ENCODE results near the gene TAOK1.
A peak's percentile ranks its signal among the peaks of the same experiment; 100 is the strongest.

TAOK1 gene

DNA sequence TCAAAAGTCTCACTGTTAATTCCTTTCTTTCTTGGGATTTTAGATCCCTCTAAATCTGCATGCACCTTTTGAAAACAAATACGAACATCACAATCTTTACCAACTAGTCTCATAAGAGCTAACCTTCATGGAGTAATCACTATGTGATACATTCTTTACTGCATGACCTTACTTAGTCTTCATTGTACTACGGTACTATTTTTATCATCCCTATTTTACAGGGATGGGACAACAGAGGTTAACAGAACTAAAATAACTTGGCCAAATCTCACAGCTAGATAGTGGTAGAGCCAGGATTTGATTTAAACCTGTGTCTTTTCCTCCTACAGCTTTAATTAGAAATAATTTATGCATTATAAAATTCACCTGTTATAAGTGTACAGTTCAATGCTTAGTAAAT, 32.9 kb upstream of the TAOK1 start:
- no peaks in the 10 kb centered on the region for H3K79me2 ChIP-seq (ENCODE audit: control insufficient read depth, low read length)
- no peaks in the 10 kb centered on the region for H3K36me3 ChIP-seq (ENCODE audit: control insufficient read depth, low read length)
- no peaks in the 10 kb centered on the region for H3K9me3 ChIP-seq (ENCODE audit: control insufficient read depth, insufficient read depth, low read length)
- no peak overlapping the region for H3K4me3 ChIP-seq (ENCODE audit: low read length)
- peaks cover 12% of the 10 kb centered on the region for H3K4me1 ChIP-seq (ENCODE audit: control insufficient read depth, low read length)
- no peak for TF ChIP-seq EZH2phosphoT487 (IDR thresholded peaks at IDR 0.05; ENCODE audit: borderline replicate concordance, low read length)
- TF ChIP-seq, protein P1, sequence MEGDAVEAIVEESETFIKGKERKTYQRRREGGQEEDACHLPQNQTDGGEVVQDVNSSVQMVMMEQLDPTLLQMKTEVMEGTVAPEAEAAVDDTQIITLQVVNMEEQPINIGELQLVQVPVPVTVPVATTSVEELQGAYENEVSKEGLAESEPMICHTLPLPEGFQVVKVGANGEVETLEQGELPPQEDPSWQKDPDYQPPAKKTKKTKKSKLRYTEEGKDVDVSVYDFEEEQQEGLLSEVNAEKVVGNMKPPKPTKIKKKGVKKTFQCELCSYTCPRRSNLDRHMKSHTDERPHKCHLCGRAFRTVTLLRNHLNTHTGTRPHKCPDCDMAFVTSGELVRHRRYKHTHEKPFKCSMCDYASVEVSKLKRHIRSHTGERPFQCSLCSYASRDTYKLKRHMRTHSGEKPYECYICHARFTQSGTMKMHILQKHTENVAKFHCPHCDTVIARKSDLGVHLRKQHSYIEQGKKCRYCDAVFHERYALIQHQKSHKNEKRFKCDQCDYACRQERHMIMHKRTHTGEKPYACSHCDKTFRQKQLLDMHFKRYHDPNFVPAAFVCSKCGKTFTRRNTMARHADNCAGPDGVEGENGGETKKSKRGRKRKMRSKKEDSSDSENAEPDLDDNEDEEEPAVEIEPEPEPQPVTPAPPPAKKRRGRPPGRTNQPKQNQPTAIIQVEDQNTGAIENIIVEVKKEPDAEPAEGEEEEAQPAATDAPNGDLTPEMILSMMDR (IDR thresholded peaks at IDR 0.05; ENCODE audit: low read depth, low read length, poor library complexity, severe bottlenecking), result peak; percentile 17
- H3K9me2 ChIP-seq (replicated peaks; ENCODE audit: control insufficient read depth, low read length), result no peaks in the 10 kb centered on the region
- no peaks in the 10 kb centered on the region for H4K20me1 ChIP-seq (ENCODE audit: control insufficient read depth, insufficient read depth, low read depth, low read length)
- H3K27me3 ChIP-seq (ENCODE audit: control insufficient read depth, low read length), result no peaks in the 10 kb centered on the region
- H3K4me2 ChIP-seq (ENCODE audit: low read length), result peak overlapping the region; percentile 38
- no peak overlapping the region for H3K27ac ChIP-seq (ENCODE audit: low read depth, low read length)
- no peaks in the 10 kb centered on the region for H3F3A ChIP-seq (ENCODE audit: control insufficient read depth, insufficient read depth)

DNA sequence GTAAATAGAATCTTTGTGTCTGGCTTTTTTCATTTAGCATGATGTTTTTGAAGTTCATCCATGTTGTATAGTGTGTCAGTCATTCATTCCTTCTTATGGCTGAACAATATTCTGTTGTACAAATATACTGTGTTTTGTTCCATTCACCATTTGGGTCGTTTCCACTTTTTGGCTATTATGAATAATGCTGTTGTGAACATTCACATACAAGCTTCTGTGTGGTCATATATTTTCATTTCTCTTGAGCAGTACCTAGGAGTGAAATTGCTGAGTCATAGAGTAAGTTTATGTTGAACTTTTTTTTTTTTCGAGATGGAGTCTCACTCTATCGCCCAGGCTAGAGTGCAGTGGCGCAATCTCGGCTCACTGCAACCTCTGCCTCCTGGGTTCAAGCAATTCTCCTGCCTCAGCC, 32.3 kb upstream of the TAOK1 start:
- H3K4me3 ChIP-seq (ENCODE audit: low read length), result no peak overlapping the region
- no peaks in the 10 kb centered on the region for H3K79me2 ChIP-seq (ENCODE audit: control insufficient read depth, low read length)
- H3K27me3 ChIP-seq (ENCODE audit: control insufficient read depth, low read length), result no peaks in the 10 kb centered on the region
- no peaks in the 10 kb centered on the region for H3K9me3 ChIP-seq (ENCODE audit: control insufficient read depth, insufficient read depth, low read length)
- no peaks in the 10 kb centered on the region for H3K9me2 ChIP-seq (replicated peaks; ENCODE audit: control insufficient read depth, low read length)
- no peak for TF ChIP-seq EZH2phosphoT487 (IDR thresholded peaks at IDR 0.05; ENCODE audit: borderline replicate concordance, low read length)
- TF ChIP-seq, protein P1 (IDR thresholded peaks at IDR 0.05; ENCODE audit: low read depth, low read length, poor library complexity, severe bottlenecking), result no peak
- no peaks in the 10 kb centered on the region for H4K20me1 ChIP-seq (ENCODE audit: control insufficient read depth, insufficient read depth, low read depth, low read length)
- no peaks in the 10 kb centered on the region for H3K36me3 ChIP-seq (ENCODE audit: control insufficient read depth, low read length)
- H3F3A ChIP-seq (ENCODE audit: control insufficient read depth, insufficient read depth), result no peaks in the 10 kb centered on the region
- no peak overlapping the region for H3K27ac ChIP-seq (ENCODE audit: low read depth, low read length)
- peaks cover 12% of the 10 kb centered on the region for H3K4me1 ChIP-seq (ENCODE audit: control insufficient read depth, low read length)
- H3K4me2 ChIP-seq (ENCODE audit: low read length), result no peak overlapping the region

DNA sequence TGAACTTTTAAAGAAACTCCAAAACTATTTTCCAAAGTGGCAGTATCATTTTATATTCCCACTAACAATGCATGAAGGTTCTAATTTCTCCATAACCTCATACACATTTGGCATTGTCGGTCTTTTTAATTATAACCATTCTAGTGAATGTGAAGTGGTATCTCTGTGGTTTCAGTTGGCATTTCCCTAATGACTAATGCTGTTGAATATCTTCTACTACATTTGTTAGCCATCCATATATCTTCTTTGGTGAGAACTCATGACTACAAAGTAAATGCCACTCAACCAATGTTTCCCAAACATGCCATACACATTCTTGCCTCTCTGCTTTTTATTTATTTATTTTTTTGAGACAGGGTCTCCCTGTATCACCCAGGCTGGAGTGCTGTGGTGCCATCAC, 31.7 kb upstream of the TAOK1 start:
- no peaks in the 10 kb centered on the region for H3K9me2 ChIP-seq (replicated peaks; ENCODE audit: control insufficient read depth, low read length)
- H3K4me1 ChIP-seq (ENCODE audit: control insufficient read depth, low read length), result peaks cover 12% of the 10 kb centered on the region
- H4K20me1 ChIP-seq (ENCODE audit: control insufficient read depth, insufficient read depth, low read depth, low read length), result no peaks in the 10 kb centered on the region
- H3K36me3 ChIP-seq (ENCODE audit: control insufficient read depth, low read length), result no peaks in the 10 kb centered on the region
- H3K4me3 ChIP-seq (ENCODE audit: low read length), result no peak overlapping the region
- H3F3A ChIP-seq (ENCODE audit: control insufficient read depth, insufficient read depth), result no peaks in the 10 kb centered on the region
- H3K4me2 ChIP-seq (ENCODE audit: low read length), result no peak overlapping the region
- H3K9me3 ChIP-seq (ENCODE audit: control insufficient read depth, insufficient read depth, low read length), result no peaks in the 10 kb centered on the region
- no peaks in the 10 kb centered on the region for H3K79me2 ChIP-seq (ENCODE audit: control insufficient read depth, low read length)
- TF ChIP-seq, protein P1 (IDR thresholded peaks at IDR 0.05; ENCODE audit: low read depth, low read length, poor library complexity, severe bottlenecking), result no peak
- TF ChIP-seq EZH2phosphoT487 (IDR thresholded peaks at IDR 0.05; ENCODE audit: borderline replicate concordance, low read length), result no peak
- no peak overlapping the region for H3K27ac ChIP-seq (ENCODE audit: low read depth, low read length)
- H3K27me3 ChIP-seq (ENCODE audit: control insufficient read depth, low read length), result no peaks in the 10 kb centered on the region

DNA sequence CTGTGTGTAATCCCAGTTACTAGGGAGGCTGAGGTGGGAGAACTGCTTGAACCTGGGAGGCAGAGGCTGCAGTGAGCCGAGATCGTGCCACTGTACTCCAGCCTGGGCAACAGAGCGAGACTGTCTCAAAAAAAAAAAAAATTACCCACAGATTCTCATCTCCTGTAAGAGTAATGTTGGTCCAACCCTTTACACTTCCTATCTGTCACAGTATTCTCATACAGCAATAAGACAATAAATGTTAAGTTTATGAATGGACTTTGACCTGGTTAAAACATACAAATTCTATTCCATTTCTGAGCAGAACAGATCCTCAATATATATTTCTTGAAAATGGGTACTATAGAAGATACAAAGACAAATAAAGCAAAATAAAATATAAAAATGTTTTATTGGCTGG, 30.4 kb upstream of the TAOK1 start:
- Histone ChIP-seq H3K27me3 (ENCODE audit: control insufficient read depth, low read length) (no peaks in the 10 kb centered on the region), H3K4me1 (ENCODE audit: control insufficient read depth, low read length) (peaks cover 12% of the 10 kb centered on the region), H3K9me3 (ENCODE audit: control insufficient read depth, insufficient read depth, low read length) (no peaks in the 10 kb centered on the region), H3F3A (ENCODE audit: control insufficient read depth, insufficient read depth) (no peaks in the 10 kb centered on the region), H3K79me2 (ENCODE audit: control insufficient read depth, low read length) (no peaks in the 10 kb centered on the region), H3K4me2 (ENCODE audit: low read length) (no peak overlapping the region), H3K27ac (ENCODE audit: low read depth, low read length) (no peak overlapping the region), H4K20me1 (ENCODE audit: control insufficient read depth, insufficient read depth, low read depth, low read length) (no peaks in the 10 kb centered on the region), H3K4me3 (ENCODE audit: low read length) (no peak overlapping the region), H3K9me2 (replicated peaks; ENCODE audit: control insufficient read depth, low read length) (no peaks in the 10 kb centered on the region), H3K36me3 (ENCODE audit: control insufficient read depth, low read length) (no peaks in the 10 kb centered on the region)
- no peak for TF ChIP-seq EZH2phosphoT487 (IDR thresholded peaks at IDR 0.05; ENCODE audit: borderline replicate concordance, low read length)
- TF ChIP-seq, protein P1 (IDR thresholded peaks at IDR 0.05; ENCODE audit: low read depth, low read length, poor library complexity, severe bottlenecking), result no peak
